Pancreas (tissue), 10 donors: ENCODE results near the gene PRIM1. TPM values are rescaled to one million over a fixed set of nuclear protein-coding genes. Genes with fewer than 3 reads are reported as not detected.

Experiments
- ATAC-seq, 4 donors: fragments of 200-7000 bp; cut with Tn5 transposase; one replicate each; pipeline versions ENCODE4 v1.8.0 to v1.9.1; 2020; ENCODE audit warnings: mild to moderate bottlenecking in 4 of 4, moderate library complexity in 4 of 4
- DNase-seq, 6 donors: peaks; one replicate each; pipeline ENCODE4 v3.0.0-alpha.2; 2020
- FAIRE-seq: peaks from 2 replicates; lab custom pipeline; 2012; peaks lifted over from hg19 to GRCh38; lab: Jason Lieb, UNC
- H3K27ac ChIP-seq, 4 donors: fragments of 200-600 bp; sonication (generic); 1 replicate in 3 of 4; 2 replicates in 1 of 4; pipeline versions ENCODE4 v1.5.0 to v1.8.0; 2020
- H3K27me3 ChIP-seq, 4 donors: fragments of 200-600 bp; one replicate each; pipeline ENCODE4 v1.8.0; 2021
- H3K36me3 ChIP-seq, 3 donors: fragments of 200-600 bp; sonication (generic) in 1 of 3; one replicate each; pipeline versions ENCODE4 v1.5.0 to v1.8.0; 2020 to 2021
- H3K4me1 ChIP-seq, 3 donors: fragments of 200-600 bp; one replicate each; pipeline ENCODE4 v1.8.0; 2021
- H3K4me3 ChIP-seq, 4 donors: fragments of 200-600 bp; sonication (generic) in 2 of 4; one replicate each; pipeline versions ENCODE4 v1.5.0 to v1.8.0; 2020 to 2021
- H3K9me3 ChIP-seq, 4 donors: fragments of 200-600 bp; one replicate each; pipeline ENCODE4 v1.8.0; 2021
- WGBS, 2 donors: extraction: QIAGEN DNeasy Blood & Tissue Kit; methylation state at CpG; one replicate each; pipeline ENCODE4 v1.1.7; 2013; 5-methylcytosine and 5-hydroxymethylcytosine counted together
- intact Hi-C, 3 donors: fragments of 100-400 bp; cut with DNase I; formaldehyde crosslinking; loops; one replicate each; pipeline versions ENCODE4 v1.11.1 to v1.14.2; 2022
- polyA plus RNA-seq, 2 donors: library from polyadenylated mRNA; stranded (reverse); fragments of 200-250 nt; gene quantifications; one replicate each; pipeline ENCODE4 v1.2.3, GENCODE V29; 2013
- total RNA-seq, 6 donors: library from RNA; stranded (reverse); fragmentation: NEBNext Ultra II Directional in 4 of 6; extraction: Animal tissue kit (Norgen Biotek cat#: 25700) in 4 of 6; gene quantifications; one replicate each; pipeline versions ENCODE4 v1.2.1 to v1.2.4, GENCODE V29; 2021 to 2023
- TF ChIP-seq, protein P1 (sequence below), 4 donors: fragments of 200-600 bp; sonication (generic) in 3 of 4; IDR thresholded peaks; one replicate each; pipeline versions ENCODE4 v1.5.0 to v1.8.0; 2021; ENCODE audit warnings: antibody characterized with exemption in 4 of 4
- donor health status: healthy with polysubstance abuse.
- donor health status: DM: no; HTN: no; CAD: no; lungs with moderate emphysema.
- donor health status: DM: no; HTN: no; CAD: no.
- donor health status: control.
- donor health status: control.
- donor health status: Bipolar disorder and iron deficiency.
- donor health status: DM: yes; HTN: yes; CAD: no.
- donor health status: DM: no; HTN: no; CAD: no.
- donor health status: DM: no; HTN: no; CAD: no.
- donor health status: DM: yes; HTN: yes; CAD: no.

Gene PRIM1
- total and polyA plus RNA-seq, 8 donors, result 2.4 to 6.5 (median 4.2) TPM

DNA sequence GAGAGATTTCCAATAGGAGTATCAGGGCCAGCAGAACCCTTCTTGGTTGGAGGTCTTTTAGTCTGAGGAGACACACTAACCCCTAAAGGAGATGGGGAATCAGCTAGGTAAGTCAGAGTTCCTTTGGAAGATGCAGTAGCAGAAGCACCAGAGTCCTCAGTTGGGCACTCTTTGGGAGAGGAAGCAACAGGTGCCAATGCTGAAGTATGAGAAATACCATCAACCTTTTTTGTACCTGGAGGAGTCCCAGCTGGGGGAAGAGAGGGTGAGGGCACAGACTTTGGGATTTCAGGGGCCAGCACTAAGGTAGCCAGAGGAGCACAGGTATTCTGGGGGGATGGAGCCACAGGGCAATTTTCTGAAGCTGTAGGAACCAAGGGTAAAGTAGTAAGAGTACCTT lies 33.1 kb downstream of the PRIM1 start:
- peaks cover 2 to 21% (median 6%) of the 10 kb centered on the region in 3 donors for H3K36me3 ChIP-seq
- H3K27ac ChIP-seq, result no peak overlapping the region
- TF ChIP-seq, protein P1, sequence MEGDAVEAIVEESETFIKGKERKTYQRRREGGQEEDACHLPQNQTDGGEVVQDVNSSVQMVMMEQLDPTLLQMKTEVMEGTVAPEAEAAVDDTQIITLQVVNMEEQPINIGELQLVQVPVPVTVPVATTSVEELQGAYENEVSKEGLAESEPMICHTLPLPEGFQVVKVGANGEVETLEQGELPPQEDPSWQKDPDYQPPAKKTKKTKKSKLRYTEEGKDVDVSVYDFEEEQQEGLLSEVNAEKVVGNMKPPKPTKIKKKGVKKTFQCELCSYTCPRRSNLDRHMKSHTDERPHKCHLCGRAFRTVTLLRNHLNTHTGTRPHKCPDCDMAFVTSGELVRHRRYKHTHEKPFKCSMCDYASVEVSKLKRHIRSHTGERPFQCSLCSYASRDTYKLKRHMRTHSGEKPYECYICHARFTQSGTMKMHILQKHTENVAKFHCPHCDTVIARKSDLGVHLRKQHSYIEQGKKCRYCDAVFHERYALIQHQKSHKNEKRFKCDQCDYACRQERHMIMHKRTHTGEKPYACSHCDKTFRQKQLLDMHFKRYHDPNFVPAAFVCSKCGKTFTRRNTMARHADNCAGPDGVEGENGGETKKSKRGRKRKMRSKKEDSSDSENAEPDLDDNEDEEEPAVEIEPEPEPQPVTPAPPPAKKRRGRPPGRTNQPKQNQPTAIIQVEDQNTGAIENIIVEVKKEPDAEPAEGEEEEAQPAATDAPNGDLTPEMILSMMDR (IDR thresholded peaks at IDR 0.05), result no peak
- FAIRE-seq, result no peak
- intact Hi-C loops, result no loop called here
- no peak for DNase-seq
- no peaks in the 10 kb centered on the region for H3K9me3 ChIP-seq
- no peak overlapping the region for H3K4me3 ChIP-seq
- peaks cover 14 to 41% (median 31%) of the 10 kb centered on the region in 3 donors for H3K4me1 ChIP-seq
- no peaks in the 10 kb centered on the region for H3K27me3 ChIP-seq
- no peak for ATAC-seq

DNA sequence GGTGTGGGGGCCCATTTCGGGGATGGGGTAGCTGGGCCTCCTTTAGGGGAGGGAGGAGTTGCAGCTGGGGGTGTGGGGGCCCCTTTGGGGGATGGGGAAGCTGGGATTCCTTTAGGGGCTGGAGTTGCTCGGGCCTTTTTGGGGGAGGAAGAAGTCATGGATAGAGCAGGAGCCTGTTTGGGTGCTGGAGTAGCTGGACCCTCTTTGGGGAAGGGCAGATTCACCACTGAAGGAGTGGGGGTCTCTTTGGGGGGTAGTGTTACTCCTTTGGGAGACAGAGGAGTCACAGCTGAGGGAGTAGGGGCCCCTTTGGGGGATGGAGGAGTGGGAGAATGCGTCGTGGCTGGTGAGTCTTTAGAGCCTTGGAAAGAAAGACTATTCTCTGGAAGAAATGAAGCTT lies 33.5 kb downstream of the PRIM1 start:
- Histone ChIP-seq H3K4me3 (no peak overlapping the region), H3K27ac (no peak overlapping the region), H3K4me1 (peaks cover 14 to 40% (median 31%) of the 10 kb centered on the region in 3 donors), H3K9me3 (no peaks in the 10 kb centered on the region), H3K27me3 (no peaks in the 10 kb centered on the region), H3K36me3 (peaks cover 6 to 25% (median 10%) of the 10 kb centered on the region in 3 donors)
- intact Hi-C loops, result no loop called here
- FAIRE-seq (no peak), DNase-seq (no peak), ATAC-seq (no peak)
- TF ChIP-seq, protein P1 (IDR thresholded peaks at IDR 0.05), result no peak
- WGBS, 2 donors, result 71 to 75% methylated on average over 4 of the region's 4 CpGs

DNA sequence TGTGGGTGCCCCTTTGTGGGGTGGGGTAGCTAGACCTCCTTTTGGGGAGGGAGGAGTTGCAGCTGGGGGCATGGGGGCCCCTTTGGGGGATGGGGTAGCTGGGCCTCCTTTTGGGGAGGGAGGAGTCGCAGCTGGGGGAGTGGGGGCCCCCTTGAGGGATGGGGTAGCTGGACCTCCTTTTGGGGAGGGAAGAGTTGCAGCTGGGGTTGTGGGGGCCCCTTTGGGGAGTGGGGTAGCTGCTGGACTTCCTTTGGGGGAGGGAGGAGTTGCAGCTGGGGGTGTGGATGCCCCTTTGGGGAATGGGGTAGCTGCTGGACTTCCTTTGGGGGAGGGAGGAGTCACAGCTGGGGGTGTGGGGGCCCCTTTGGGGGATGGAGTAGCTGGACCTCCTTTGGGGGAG lies 34.0 kb downstream of the PRIM1 start:
- Histone ChIP-seq H3K4me3 (no peak overlapping the region), H3K27ac (no peak overlapping the region), H3K9me3 (no peaks in the 10 kb centered on the region), H3K4me1 (peaks cover 14 to 35% (median 27%) of the 10 kb centered on the region in 3 donors), H3K36me3 (peaks cover 7 to 30% (median 15%) of the 10 kb centered on the region in 3 donors), H3K27me3 (no peaks in the 10 kb centered on the region)
- FAIRE-seq, result no peak
- intact Hi-C loops, result no loop called here
- no peak for ATAC-seq
- DNase-seq, result no peak
- WGBS, 2 donors, result 86% methylated on average over 1 of the region's 1 CpG
- TF ChIP-seq, protein P1 (IDR thresholded peaks at IDR 0.05), result no peak

DNA sequence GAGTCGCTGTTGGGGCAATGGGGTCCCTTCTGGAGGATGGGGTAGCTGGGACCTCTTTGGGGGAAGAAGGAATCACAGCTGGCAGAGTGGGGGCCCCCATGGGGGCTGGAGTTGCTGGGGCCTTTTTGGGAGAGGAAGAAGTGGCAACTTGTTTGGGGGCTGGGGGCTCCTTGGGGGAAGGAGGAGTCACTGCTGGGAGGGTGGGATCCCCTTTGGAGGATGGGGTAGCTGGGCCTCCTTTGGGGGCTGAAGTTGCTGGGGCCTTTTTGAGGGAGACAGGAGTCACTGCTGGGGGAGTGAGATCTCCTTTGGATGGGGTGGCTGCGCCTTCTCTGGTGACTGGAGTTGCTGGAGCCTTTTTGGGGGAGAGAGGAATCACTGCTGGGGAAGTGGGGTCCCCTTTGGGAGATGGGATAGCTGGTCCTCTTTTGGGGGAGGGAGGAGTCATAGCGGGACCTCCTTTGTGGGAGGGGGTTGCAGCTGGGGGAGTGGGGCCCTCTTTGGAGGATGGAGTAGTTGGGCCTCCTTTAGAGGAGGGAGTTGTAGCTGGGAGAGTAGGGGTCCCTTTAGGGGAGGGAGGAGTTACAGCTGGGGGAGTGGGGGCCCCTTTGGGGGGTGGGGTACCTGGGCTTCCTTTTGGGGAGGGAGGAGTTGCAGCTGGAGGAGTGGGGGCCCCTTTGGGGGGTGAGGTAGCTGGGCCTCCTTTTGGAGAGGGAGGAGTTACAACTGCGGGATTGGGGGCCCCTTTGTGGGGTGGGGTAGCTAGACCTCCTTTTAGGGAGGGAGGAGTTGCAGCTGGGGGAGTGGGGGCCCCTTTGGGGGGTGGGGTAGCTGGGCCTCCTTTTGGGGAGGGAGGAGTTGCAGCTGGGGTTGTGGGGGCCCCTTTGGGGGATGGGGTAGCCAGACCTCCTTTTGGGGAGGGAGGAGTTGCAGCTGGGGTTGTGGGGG lies 34.9 kb downstream of the PRIM1 start:
- H3K27ac ChIP-seq, result no peak overlapping the region
- no peaks in the 10 kb centered on the region for H3K27me3 ChIP-seq
- H3K4me3 ChIP-seq, result no peak overlapping the region
- H3K36me3 ChIP-seq, result peaks cover 12 to 40% (median 23%) of the 10 kb centered on the region in 3 donors
- intact Hi-C loops, result no loop called here
- FAIRE-seq (no peak), ATAC-seq (no peak), DNase-seq (peak in 1 of 6 donors; percentile 15)
- TF ChIP-seq, protein P1 (IDR thresholded peaks at IDR 0.05), result no peak
- peaks cover 7 to 25% (median 18%) of the 10 kb centered on the region in 3 donors for H3K4me1 ChIP-seq
- no peaks in the 10 kb centered on the region for H3K9me3 ChIP-seq
- 84 to 88% methylated on average over 4 of the region's 4 CpGs for WGBS, 2 donors

DNA sequence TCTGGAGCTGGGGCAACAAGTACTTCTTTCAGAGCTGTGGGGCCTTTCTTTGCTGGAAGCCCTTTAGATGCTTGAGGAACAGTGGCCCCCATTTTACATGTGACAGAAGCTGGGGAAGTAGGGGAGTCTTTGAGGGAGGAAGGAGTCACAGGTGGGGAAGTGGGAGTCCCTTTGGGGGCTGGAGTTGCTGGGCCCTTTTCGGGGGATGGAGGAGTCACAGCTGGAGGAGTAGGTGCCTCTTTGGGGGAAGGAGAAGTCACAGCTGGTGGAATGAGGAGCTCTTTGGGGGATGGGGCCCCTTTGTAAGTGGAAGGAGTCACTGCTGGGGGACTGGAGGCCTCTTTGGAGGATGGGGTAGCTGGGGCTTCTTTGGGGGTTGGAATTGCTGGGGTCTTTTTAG lies 35.7 kb downstream of the PRIM1 start:
- Histone ChIP-seq H3K9me3 (no peaks in the 10 kb centered on the region), H3K4me3 (no peak overlapping the region), H3K27me3 (no peaks in the 10 kb centered on the region), H3K4me1 (peaks cover 0 to 18% (median 10%) of the 10 kb centered on the region in 3 donors), H3K27ac (no peak overlapping the region), H3K36me3 (peaks cover 12 to 47% (median 23%) of the 10 kb centered on the region in 3 donors)
- WGBS, 2 donors, result 79 to 81% methylated on average over 1 of the region's 1 CpG
- ATAC-seq (no peak), FAIRE-seq (no peak), DNase-seq (peak in 1 of 6 donors; percentile 15)
- TF ChIP-seq, protein P1 (IDR thresholded peaks at IDR 0.05), result no peak
- intact Hi-C loops, result no loop called here
